Astrocyte of the cerebellum (primary cell): Measurements from ENCODE around the gene PSMG4.

Experiments used
- DNase-seq: peaks from one replicate; pipeline ENCODE4 v3.0.0-alpha.2; 2011; ENCODE audit warnings: low read depth
- H3K4me3 ChIP-seq: 2 replicates; pipeline ENCODE4 v1.5.1; 2011; ENCODE audit warnings: mild to moderate bottlenecking, low read depth, low read length, moderate library complexity
- in situ Hi-C: cut with HindIII; loops from 2 replicates; pipeline ENCODE4 v1.10.0; 2017; ENCODE audit warnings: low sequenced_read_pairs
- TF ChIP-seq, protein P1 (sequence below): IDR thresholded peaks from 2 replicates; pipeline ENCODE4 v1.5.1; 2012; ENCODE audit warnings: low read length, low read depth, moderate library complexity, mild to moderate bottlenecking; ENCODE audit errors: missing control alignments

Gene PSMG4, protein sequence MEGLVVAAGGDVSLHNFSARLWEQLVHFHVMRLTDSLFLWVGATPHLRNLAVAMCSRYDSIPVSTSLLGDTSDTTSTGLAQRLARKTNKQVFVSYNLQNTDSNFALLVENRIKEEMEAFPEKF

DNA sequence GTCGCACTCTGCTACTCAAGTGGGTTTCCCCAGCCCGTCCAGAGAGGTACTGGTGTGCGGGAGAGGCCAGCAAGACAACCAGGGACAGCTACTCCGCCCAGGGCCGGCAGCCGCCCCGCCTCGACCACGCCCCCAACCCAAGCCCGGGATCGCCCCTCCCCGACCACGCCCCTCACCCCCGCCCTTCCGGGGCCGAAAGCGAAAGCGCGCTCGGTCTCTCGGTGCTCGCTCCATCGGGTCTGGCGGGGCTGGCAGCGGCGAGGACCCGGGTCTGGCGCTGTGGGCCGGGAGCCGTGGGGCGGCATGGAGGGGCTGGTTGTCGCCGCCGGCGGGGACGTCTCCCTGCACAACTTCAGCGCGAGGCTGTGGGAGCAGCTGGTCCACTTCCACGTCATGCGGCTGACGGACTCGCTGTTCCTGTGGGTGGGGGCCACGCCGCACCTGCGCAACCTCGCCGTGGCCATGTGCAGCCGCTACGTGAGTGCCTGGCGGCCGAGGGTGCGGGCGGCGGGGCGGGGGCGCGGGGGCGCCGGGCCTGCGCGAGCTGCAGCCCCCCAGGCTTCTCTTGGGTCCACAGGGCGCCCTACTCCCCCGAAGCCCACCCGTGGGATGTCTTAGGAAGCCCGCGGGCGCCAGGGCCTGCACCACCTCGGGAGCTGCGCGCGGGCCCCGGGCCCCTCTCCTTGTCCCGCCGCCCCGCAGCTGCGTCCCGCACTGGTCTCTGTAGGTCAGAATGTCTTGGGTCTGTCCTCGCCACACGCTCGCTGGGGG is at the start of gene PSMG4:
PSMG4 (plus strand) TSS at position 228 of the 771 bp plus-strand sequence; CDS start at position 304, 76 bp downstream.
- peak; percentile 63 for DNase-seq
- peak within 1 kb of the TSS; percentile 88 for H3K4me3 ChIP-seq
- TF ChIP-seq, protein P1, sequence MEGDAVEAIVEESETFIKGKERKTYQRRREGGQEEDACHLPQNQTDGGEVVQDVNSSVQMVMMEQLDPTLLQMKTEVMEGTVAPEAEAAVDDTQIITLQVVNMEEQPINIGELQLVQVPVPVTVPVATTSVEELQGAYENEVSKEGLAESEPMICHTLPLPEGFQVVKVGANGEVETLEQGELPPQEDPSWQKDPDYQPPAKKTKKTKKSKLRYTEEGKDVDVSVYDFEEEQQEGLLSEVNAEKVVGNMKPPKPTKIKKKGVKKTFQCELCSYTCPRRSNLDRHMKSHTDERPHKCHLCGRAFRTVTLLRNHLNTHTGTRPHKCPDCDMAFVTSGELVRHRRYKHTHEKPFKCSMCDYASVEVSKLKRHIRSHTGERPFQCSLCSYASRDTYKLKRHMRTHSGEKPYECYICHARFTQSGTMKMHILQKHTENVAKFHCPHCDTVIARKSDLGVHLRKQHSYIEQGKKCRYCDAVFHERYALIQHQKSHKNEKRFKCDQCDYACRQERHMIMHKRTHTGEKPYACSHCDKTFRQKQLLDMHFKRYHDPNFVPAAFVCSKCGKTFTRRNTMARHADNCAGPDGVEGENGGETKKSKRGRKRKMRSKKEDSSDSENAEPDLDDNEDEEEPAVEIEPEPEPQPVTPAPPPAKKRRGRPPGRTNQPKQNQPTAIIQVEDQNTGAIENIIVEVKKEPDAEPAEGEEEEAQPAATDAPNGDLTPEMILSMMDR, result no peak
- in situ Hi-C loops, result no loop called here

DNA sequence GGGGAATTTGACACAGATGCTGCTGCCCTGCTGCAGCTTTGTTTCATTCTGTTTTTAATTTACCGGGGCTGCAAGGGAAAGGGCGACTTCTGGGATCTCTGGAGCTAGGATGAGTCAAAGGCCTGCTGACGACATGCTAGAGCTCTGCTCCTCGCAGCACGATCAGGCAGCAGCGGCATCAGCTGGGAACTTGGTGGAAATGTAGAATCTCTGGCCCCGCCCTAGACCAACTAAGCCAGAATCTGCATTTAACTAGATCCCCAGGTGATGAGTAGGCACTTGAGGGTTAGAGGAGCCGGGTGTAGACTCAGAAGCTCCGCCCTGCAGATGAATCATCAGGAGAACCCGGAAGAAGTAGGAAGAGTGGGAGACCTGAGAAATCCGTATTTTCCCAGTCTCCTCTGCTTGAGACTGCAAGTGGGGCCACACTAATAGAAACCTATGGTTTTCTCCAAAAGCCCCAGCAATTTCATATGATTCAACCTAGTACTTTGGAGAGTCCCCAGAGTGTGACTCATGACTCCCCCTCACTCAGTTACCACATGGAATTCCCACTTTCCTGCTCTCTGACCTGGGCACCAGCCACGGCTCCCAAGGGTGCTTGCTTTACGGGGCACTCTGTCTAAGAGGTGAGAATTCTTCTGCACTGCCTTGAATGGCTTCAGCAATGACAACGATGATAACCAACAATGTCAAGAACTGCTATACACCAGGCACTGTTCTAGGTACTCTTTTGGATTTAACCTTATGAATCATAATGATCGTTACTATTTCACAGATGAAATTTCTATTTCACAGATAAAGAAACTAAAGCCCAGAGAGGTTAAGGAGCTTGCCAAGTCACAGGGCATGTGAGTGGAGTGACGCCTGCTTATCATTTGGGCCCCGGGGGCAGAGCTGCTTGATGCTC is 49.4 kb upstream of the PSMG4 start:
- TF ChIP-seq, protein P1, result peak; percentile 14
- DNase-seq, result peak; percentile 64
- H3K4me3 ChIP-seq, result no peak overlapping the region
- in situ Hi-C loops, result no loop called here

DNA sequence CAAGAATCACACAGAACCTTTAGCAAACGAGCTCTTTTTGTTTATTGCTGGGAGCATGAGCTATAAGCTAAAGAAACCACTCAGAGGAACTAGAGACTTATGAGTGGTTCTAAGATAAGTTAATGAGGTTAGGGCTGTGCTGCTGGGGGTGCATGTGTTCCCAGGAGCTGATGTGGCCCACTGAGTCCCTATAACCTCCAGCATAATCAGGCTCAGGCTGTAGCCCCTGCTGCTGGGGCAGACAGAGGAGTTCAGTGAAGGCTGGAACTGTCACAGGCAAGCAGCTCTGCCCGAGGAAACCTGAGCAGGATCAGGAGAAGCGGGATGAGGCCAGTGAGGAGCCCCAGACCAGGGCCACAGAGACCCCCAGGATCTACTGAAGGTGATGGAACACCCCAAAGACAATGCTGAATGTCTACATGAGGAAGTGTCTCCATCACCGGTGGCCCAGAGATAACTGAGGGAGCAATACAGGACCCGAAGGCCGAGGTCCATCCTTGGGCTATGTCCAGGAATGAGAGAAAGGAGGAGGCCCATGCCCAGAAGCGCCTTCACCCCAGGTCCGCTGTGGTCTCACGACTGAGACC is 48.6 kb upstream of the PSMG4 start:
- in situ Hi-C loops, result no loop called here
- no peak for DNase-seq
- no peak overlapping the region for H3K4me3 ChIP-seq
- TF ChIP-seq, protein P1, result no peak

DNA sequence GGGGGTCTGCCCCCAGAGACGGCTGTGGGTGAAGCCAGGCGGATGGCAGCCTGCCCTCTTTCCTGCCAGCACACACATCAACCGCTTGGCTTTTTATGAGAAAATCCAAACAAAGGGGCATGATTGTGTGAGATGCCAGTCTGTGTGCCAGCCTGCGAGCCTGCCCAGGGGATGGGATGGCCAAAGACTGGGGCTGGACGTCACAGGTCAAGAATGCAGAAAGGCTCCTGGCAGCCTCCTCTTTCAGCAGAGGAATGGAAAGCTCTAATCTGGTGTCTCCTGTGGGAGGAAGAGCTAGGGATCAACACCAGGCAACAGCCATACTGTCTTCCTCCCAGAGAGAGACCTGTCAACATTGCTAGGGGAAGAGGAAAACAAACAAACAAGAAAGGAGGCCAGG is 47.1 kb upstream of the PSMG4 start:
- no peak for DNase-seq
- H3K4me3 ChIP-seq, result no peak overlapping the region
- in situ Hi-C loops, result no loop called here
- TF ChIP-seq, protein P1, result no peak

DNA sequence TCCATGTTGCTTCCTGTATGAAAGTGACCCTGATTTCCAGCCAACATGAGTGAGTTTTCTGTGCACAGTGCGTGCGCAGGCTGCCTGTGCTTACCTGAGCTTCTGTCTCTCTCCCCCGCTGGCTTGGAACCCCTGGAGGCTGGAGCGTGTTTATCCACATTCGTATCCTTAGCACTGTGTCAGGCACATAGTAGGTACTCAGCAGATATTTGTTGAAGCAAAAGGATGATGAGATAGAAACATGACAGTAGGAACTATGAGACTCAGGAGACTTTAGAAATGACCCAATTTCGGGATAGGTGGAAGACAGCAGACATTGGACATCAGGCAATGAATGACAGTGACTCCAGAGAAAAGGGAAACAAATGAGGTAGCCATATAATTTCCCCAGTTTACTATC is 46.5 kb upstream of the PSMG4 start:
- DNase-seq, result no peak
- H3K4me3 ChIP-seq, result no peak overlapping the region
- TF ChIP-seq, protein P1, result no peak
- in situ Hi-C loops, result no loop called here

DNA sequence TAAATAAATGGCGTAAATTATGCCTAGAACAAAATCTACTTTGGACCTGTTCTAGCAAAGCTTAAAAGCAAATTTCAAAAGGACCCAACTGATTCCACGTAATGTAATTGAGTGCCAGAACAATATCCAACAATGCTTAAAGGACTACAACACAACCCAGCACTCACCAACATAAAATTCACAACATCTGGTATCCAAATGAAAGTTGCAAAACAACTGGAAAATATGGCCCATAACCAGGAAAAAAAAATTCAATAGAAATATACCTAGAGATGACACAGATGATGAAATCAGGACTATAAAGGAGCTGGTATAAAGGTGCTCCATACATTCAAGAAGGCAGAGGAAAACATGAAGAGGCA is 45.4 kb upstream of the PSMG4 start:
- in situ Hi-C loops, result no loop called here
- DNase-seq, result no peak
- TF ChIP-seq, protein P1, result no peak
- no peak overlapping the region for H3K4me3 ChIP-seq
